Vagina (tissue), 2 donors: ENCODE measurements around the gene CCDC154. TPM values are rescaled to one million over a fixed set of nuclear protein-coding genes. Genes with fewer than 3 reads are reported as not detected.

Experiments used
- DNase-seq, 2 donors: peaks; one replicate each; pipeline ENCODE4 v3.0.0-alpha.2; 2017; ENCODE audit errors: extremely low spot score in 2 of 2
- H3K27ac ChIP-seq: fragments of 200-600 bp; sonication (generic); one replicate; pipeline ENCODE4 v1.5.1; 2019
- H3K27me3 ChIP-seq: fragments of 200-600 bp; sonication (generic); one replicate; pipeline ENCODE4 v1.5.1; 2019
- H3K36me3 ChIP-seq, 2 donors: fragments of 200-600 bp; sonication (generic); one replicate each; pipeline ENCODE4 v1.5.1; 2017 to 2019
- H3K4me1 ChIP-seq: fragments of 200-600 bp; sonication (generic); one replicate; pipeline ENCODE4 v1.5.1; 2019
- H3K4me3 ChIP-seq, 2 donors: fragments of 200-600 bp; sonication (generic); 1 replicate in 1 of 2; 2 replicates in 1 of 2; pipeline ENCODE4 v1.5.1; 2016 to 2019
- H3K9me3 ChIP-seq: fragments of 200-600 bp; sonication (generic); one replicate; pipeline ENCODE4 v1.5.1; 2019
- CTCF ChIP-seq, 3 experiments: fragments of 450-650 bp in 2 of 3; fragments of 200-600 bp in 1 of 3; sonication (generic) in 1 of 3; IDR thresholded peaks; one replicate each; pipeline ENCODE4 v1.5.1; 2017 to 2019; ENCODE audit warnings: antibody characterized with exemption in 3 of 3, mild to moderate bottlenecking in 2 of 3, moderate library complexity in 2 of 3
- POLR2A ChIP-seq, 2 donors: fragments of 450-650 bp; IDR thresholded peaks; one replicate each; pipeline ENCODE4 v1.6.1; 2017; ENCODE audit warnings: antibody characterized with exemption in 2 of 2, mild to moderate bottlenecking in 2 of 2, moderate library complexity in 2 of 2
- POLR2AphosphoS5 ChIP-seq, 2 donors: sonication (generic); formaldehyde crosslinking; IDR thresholded peaks; one replicate each; pipeline ENCODE4 v1.9.0; 2017; ENCODE audit warnings: antibody characterized with exemption in 2 of 2, mild to moderate bottlenecking in 2 of 2, low read depth in 1 of 2; ENCODE audit not compliant: insufficient read depth in 1 of 2
- intact Hi-C: fragments of 100-400 bp; cut with DNase I; formaldehyde crosslinking; loops from one replicate; pipeline ENCODE4 v1.15.1; 2023
- total RNA-seq: library from RNA; depleted of rRNA; stranded (reverse); fragments of >200 nt; gene quantifications from one replicate; pipeline ENCODE4 v1.2.3, GENCODE V29; 2016

Gene CCDC154
- total RNA-seq, 1 donor from 2014 or later: not detected

GRCh38 chr16:1457489-1458245 is 13.3 kb upstream of the CCDC154 start:
- no peak overlapping the region for H3K27ac ChIP-seq
- H3K36me3 ChIP-seq: peaks cover 0 to 65% of the 10 kb centered on the region in 2 donors
- DNase-seq: no peak
- no peaks in the 10 kb centered on the region for H3K9me3 ChIP-seq
- H3K4me3 ChIP-seq: no peak overlapping the region
- TF ChIP-seq POLR2AphosphoS5 (IDR thresholded peaks at IDR 0.05; ENCODE audit: insufficient read depth in 1 of 2, low read depth in 1 of 2): no peak
- TF ChIP-seq POLR2A (IDR thresholded peaks at IDR 0.05): no peak
- no peak for TF ChIP-seq CTCF (IDR thresholded peaks at IDR 0.05)
- intact Hi-C loops: no loop called here
- no peaks in the 10 kb centered on the region for H3K27me3 ChIP-seq
- H3K4me1 ChIP-seq: no peaks in the 10 kb centered on the region

- Histone ChIP-seq H3K4me3 (no peak overlapping the region), H3K27me3 (no peaks in the 10 kb centered on the region), H3K9me3 (no peaks in the 10 kb centered on the region), H3K4me1 (no peaks in the 10 kb centered on the region), H3K36me3 (peaks cover 0 to 73% of the 10 kb centered on the region in 2 donors), H3K27ac (no peak overlapping the region)
- no peak for DNase-seq
- intact Hi-C loops: no loop called here
- TF ChIP-seq CTCF (IDR thresholded peaks at IDR 0.05): no peak
- TF ChIP-seq POLR2AphosphoS5 (IDR thresholded peaks at IDR 0.05; ENCODE audit: insufficient read depth in 1 of 2, low read depth in 1 of 2): no peak
- no peak for TF ChIP-seq POLR2A (IDR thresholded peaks at IDR 0.05)
Observed at GRCh38 chr16:1456951-1457350, 12.6 kb upstream of the CCDC154 start.

- intact Hi-C loops: no loop called here
- Histone ChIP-seq H3K9me3 (no peaks in the 10 kb centered on the region), H3K4me3 (no peak overlapping the region), H3K36me3 (peaks cover 0 to 77% of the 10 kb centered on the region in 2 donors), H3K4me1 (no peaks in the 10 kb centered on the region), H3K27me3 (no peaks in the 10 kb centered on the region), H3K27ac (no peak overlapping the region)
- no peak for DNase-seq
- TF ChIP-seq POLR2AphosphoS5 (IDR thresholded peaks at IDR 0.05; ENCODE audit: insufficient read depth in 1 of 2, low read depth in 1 of 2): no peak
- TF ChIP-seq CTCF (IDR thresholded peaks at IDR 0.05): no peak
- TF ChIP-seq POLR2A (IDR thresholded peaks at IDR 0.05): no peak
Observed at GRCh38 chr16:1455190-1456171, 11.1 kb upstream of the CCDC154 start.

GRCh38 chr16:1454561-1454960 is 10.2 kb upstream of the CCDC154 start:
- Histone ChIP-seq H3K4me3 (no peak overlapping the region), H3K36me3 (peaks cover 0 to 76% of the 10 kb centered on the region in 2 donors), H3K27ac (no peak overlapping the region), H3K9me3 (no peaks in the 10 kb centered on the region), H3K4me1 (no peaks in the 10 kb centered on the region), H3K27me3 (no peaks in the 10 kb centered on the region)
- intact Hi-C loops: no loop called here
- no peak for DNase-seq
- TF ChIP-seq POLR2A (IDR thresholded peaks at IDR 0.05) (no peak), CTCF (IDR thresholded peaks at IDR 0.05) (no peak), POLR2AphosphoS5 (IDR thresholded peaks at IDR 0.05; ENCODE audit: insufficient read depth in 1 of 2, low read depth in 1 of 2) (no peak)
